Lower leg skin (tissue), 4 donors: ENCODE results near the gene MAGED1. TPM values are rescaled to one million over a fixed set of nuclear protein-coding genes. Genes with fewer than 3 reads are reported as not detected.

ENCODE experiments used
- DNase-seq, 2 donors: peaks; one replicate each; pipeline ENCODE4 v3.0.0-alpha.2; 2019; ENCODE audit warnings: low spot score in 2 of 2
- H3K4me3 ChIP-seq: fragments of 200-600 bp; sonication (generic); 2 replicates; pipeline ENCODE4 v1.5.1; 2017; ENCODE audit warnings: mild to moderate bottlenecking, low read depth; ENCODE audit not compliant: poor library complexity, severe bottlenecking
- POLR2A ChIP-seq, 2 donors: fragments of 450-650 bp; IDR thresholded peaks; one replicate each; pipeline ENCODE4 v1.6.1; 2016 to 2017; ENCODE audit warnings: antibody characterized with exemption in 2 of 2, mild to moderate bottlenecking in 1 of 2, moderate library complexity in 1 of 2
- WGBS, 2 donors: methylation state at CpG; one replicate each; pipeline ENCODE4 v1.1.5; 2018; 5-methylcytosine and 5-hydroxymethylcytosine counted together
- intact Hi-C: fragments of 100-400 bp; cut with DNase I; formaldehyde crosslinking; loops from one replicate; pipeline ENCODE4 v1.15.0; 2023; ENCODE audit warnings: low total_unique reads
- total RNA-seq, 4 donors: library from RNA; depleted of rRNA; stranded (reverse); fragments of >200 nt; gene quantifications; one replicate each; pipeline ENCODE4 v1.1.0, GENCODE V29; 2016
- TF ChIP-seq, protein P1 (sequence below), 3 donors: fragments of 450-650 bp; IDR thresholded peaks; one replicate each; pipeline ENCODE4 v1.5.1; 2016; ENCODE audit warnings: antibody characterized with exemption in 3 of 3, mild to moderate bottlenecking in 3 of 3, moderate library complexity in 2 of 3

The MAGED1 gene
- total RNA-seq, 4 donors from 2014 or later = 26.0 to 42.3 (median 31.1) TPM

DNA sequence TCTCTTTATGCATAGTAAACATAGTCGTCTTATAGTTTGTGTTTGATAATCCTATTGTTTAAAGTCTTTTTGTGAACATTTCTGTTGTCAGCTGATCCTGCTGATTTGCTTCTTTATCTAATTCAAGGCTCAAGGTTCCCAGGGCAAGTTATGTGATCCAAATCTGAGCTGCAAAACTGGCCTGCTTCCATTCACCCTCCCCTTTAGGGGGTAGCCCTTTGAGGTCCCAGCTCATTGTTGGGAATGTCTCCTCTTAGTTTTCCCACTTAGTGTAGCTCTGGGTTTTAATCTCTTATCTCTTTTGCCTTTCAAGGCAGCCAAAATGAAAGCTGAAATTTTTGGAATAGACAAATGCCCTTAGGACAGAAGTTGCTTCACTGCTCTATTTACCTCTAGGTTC, 40.2 kb upstream of the MAGED1 start:
- TF ChIP-seq, protein P1, sequence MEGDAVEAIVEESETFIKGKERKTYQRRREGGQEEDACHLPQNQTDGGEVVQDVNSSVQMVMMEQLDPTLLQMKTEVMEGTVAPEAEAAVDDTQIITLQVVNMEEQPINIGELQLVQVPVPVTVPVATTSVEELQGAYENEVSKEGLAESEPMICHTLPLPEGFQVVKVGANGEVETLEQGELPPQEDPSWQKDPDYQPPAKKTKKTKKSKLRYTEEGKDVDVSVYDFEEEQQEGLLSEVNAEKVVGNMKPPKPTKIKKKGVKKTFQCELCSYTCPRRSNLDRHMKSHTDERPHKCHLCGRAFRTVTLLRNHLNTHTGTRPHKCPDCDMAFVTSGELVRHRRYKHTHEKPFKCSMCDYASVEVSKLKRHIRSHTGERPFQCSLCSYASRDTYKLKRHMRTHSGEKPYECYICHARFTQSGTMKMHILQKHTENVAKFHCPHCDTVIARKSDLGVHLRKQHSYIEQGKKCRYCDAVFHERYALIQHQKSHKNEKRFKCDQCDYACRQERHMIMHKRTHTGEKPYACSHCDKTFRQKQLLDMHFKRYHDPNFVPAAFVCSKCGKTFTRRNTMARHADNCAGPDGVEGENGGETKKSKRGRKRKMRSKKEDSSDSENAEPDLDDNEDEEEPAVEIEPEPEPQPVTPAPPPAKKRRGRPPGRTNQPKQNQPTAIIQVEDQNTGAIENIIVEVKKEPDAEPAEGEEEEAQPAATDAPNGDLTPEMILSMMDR (IDR thresholded peaks at IDR 0.05) = no peak
- TF ChIP-seq POLR2A (IDR thresholded peaks at IDR 0.05) = no peak
- no peak overlapping the region for H3K4me3 ChIP-seq
- DNase-seq = no peak
- 43 to 73% methylated on average over 1 of the region's 1 CpG for WGBS, 2 donors
- intact Hi-C loops = no loop called here

DNA sequence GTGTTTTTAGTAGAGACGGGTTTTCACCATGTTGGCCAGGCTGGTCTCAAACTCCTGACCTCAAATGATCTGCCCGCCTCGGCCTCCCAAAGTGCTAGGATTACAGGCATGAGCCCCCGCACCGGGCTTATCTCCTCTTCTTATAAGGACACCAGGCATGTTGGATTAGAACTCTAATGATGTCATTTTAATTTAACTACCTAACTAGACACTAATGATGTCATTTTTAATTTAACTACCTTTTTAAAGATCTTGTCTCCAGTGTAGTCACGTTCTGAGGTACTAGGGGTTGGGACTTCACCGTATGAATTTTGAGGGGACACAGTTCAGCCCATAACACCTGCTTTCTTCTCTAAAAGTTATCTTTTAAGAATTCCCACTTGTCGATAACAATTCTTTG, 37.7 kb upstream of the MAGED1 start:
- DNase-seq = no peak
- no peak overlapping the region for H3K4me3 ChIP-seq
- 92 to 97% methylated on average over 8 of the region's 8 CpGs for WGBS, 2 donors
- intact Hi-C loops = no loop called here
- TF ChIP-seq, protein P1 (IDR thresholded peaks at IDR 0.05) = no peak
- TF ChIP-seq POLR2A (IDR thresholded peaks at IDR 0.05) = no peak

DNA sequence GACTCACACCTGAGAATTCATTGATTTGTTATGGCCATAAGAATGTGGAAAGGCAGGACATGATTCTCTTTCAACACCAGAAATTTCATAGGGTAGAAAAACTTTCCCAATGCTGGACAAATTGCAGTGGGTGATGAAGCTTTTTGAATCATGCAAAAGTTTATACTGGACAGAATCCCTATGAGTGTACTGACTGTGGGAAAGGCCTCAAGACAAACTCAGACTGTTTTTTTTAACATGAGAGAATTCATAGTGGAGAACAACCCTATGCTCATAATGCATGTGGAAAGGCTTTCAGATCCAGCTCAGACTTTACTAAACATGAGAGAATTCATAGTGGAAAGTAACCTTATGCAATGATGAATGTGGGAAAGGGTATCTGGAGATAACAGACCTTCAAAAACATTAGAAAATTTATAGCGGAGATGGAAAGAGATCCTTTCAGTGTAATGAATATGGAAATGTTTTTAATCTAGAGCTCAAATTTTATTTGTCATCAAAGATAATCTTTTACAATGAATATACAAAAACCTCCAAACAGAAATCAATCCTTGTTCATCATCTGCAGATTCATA, 36.2 kb upstream of the MAGED1 start:
- DNase-seq = no peak
- 92 to 100% methylated on average over 1 of the region's 1 CpG for WGBS, 2 donors
- no peak overlapping the region for H3K4me3 ChIP-seq
- TF ChIP-seq, protein P1 (IDR thresholded peaks at IDR 0.05) = no peak
- no peak for TF ChIP-seq POLR2A (IDR thresholded peaks at IDR 0.05)
- intact Hi-C loops = no loop called here

DNA sequence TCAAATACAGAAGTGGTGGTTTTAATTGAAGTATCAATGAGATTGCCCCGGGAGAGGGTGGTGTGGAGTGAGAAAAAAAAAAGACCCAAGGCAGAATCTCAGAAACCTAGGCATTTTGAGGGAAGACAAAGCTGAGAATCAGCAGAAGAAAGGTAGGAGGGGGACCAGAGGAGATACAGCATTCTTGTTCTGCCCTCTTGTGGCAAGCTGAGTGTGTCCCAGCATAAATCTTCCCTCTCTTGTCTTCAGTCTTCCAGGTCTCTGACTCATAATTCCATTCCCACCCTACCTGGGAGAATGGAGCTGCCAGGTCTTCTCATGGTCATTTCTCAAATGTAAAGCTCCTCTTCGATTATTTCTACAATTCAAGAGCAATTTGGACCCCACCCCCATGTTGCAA, 32.7 kb upstream of the MAGED1 start:
- intact Hi-C loops = no loop called here
- DNase-seq = no peak
- H3K4me3 ChIP-seq = no peak overlapping the region
- WGBS, 2 donors = 8 to 21% methylated on average over 2 of the region's 2 CpGs
- TF ChIP-seq, protein P1 (IDR thresholded peaks at IDR 0.05) = no peak
- no peak for TF ChIP-seq POLR2A (IDR thresholded peaks at IDR 0.05)

DNA sequence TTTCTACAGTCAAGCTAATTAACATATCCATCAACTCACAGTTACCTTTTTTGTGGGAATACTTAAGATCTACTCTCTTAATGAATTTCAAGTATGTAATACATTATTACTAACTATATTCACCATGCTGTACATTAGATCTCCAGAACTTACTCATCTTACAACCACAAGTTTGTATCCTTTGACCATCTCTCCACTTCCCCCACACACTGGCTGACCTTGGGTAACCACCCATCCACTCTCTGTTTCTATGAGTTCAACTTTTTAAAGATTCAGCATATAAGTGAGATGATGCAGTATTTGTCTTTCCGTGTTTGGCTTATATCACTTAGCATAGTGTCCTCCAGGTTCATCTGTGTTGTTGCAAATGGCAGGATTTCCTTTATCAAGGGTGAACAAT, 30.5 kb upstream of the MAGED1 start:
- intact Hi-C loops = no loop called here
- TF ChIP-seq, protein P1 (IDR thresholded peaks at IDR 0.05) = no peak
- TF ChIP-seq POLR2A (IDR thresholded peaks at IDR 0.05) = no peak
- WGBS, 2 donors = 83 to 85% methylated on average over 1 of the region's 1 CpG

DNA sequence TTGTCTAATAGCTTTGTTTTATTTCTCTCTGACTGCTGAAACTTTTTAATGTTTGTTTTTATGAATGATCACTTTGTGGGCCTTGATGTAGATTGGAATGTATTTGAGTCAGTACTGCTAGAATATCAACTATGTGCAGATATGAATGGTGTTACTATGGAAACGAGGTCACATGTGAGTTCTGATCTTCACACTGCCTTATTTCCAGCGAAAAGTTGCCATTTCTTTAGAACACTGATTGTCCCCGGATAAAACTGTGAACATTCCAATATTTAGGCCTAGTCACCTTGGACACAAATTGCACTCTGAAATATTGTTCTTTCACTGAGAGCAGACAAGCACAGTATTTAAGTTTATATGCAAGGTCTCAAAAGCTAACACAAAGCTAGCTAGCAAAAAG, 27.2 kb upstream of the MAGED1 start:
- DNase-seq = no peak
- TF ChIP-seq, protein P1 (IDR thresholded peaks at IDR 0.05) = no peak
- no peak for TF ChIP-seq POLR2A (IDR thresholded peaks at IDR 0.05)
- no peak overlapping the region for H3K4me3 ChIP-seq
- intact Hi-C loops = no loop called here
- WGBS, 2 donors = 76 to 82% methylated on average over 3 of the region's 3 CpGs

More for the DNA sequence above, 30.5 kb upstream of the MAGED1 start:
- no peak overlapping the region for H3K4me3 ChIP-seq
- no peak for DNase-seq
